HT1080 (cell line): ENCODE data around the gene BFSP2. TPM values are rescaled to one million over a fixed set of nuclear protein-coding genes. Genes with fewer than 3 reads are reported as not detected.

Experiments
- DNase-seq: peaks from one replicate; pipeline ENCODE4 v3.0.0-alpha.2; 2015; ENCODE audit warnings: low read depth
- total RNA-seq: library from RNA; depleted of rRNA; stranded (reverse); fragments of >200 nt; shearing (Covaris generic); gene quantifications from 2 replicates; pipeline ENCODE4 v1.2.3, GENCODE V29; 2014

The BFSP2 gene
- total RNA-seq, 1 experiment from 2014 or later, result not detected

GRCh38 chr3:133383175-133383574, 16.7 kb upstream of the BFSP2 start:
- peak; percentile 41 for DNase-seq

- DNase-seq, result no peak
Measured at GRCh38 chr3:133383741-133384140, 16.1 kb upstream of the BFSP2 start.

- DNase-seq, result peak; percentile 67
Measured at GRCh38 chr3:133384331-133385027, 15.4 kb upstream of the BFSP2 start.

GRCh38 chr3:133386876-133387275, 13.0 kb upstream of the BFSP2 start:
- DNase-seq, result no peak

- DNase-seq, result no peak
Measured at GRCh38 chr3:133387341-133387740, 12.5 kb upstream of the BFSP2 start.

GRCh38 chr3:133388696-133389395, 11.0 kb upstream of the BFSP2 start:
- no peak for DNase-seq

- no peak for DNase-seq
Measured at GRCh38 chr3:133390715-133391114, 9.1 kb upstream of the BFSP2 start.

GRCh38 chr3:133393204-133393603, 6.7 kb upstream of the BFSP2 start:
- DNase-seq, result no peak

GRCh38 chr3:133393691-133394474, 6.0 kb upstream of the BFSP2 start:
- no peak for DNase-seq

GRCh38 chr3:133394561-133395311, 5.1 kb upstream of the BFSP2 start:
- no peak for DNase-seq

GRCh38 chr3:133396906-133397305, 3.0 kb upstream of the BFSP2 start:
- DNase-seq, result no peak

GRCh38 chr3:133401374-133402135, 1.7 kb downstream of the BFSP2 start:
- DNase-seq, result no peak

- DNase-seq, result no peak
Measured at GRCh38 chr3:133404920-133405319, 5.1 kb downstream of the BFSP2 start.

GRCh38 chr3:133408366-133408765, 8.5 kb downstream of the BFSP2 start:
- DNase-seq, result no peak

GRCh38 chr3:133408961-133409360, 9.1 kb downstream of the BFSP2 start:
- peak; percentile 68 for DNase-seq

GRCh38 chr3:133410191-133410892, 10.5 kb downstream of the BFSP2 start:
- DNase-seq, result no peak

GRCh38 chr3:133412183-133413132, 12.6 kb downstream of the BFSP2 start:
- peak; percentile 62 for DNase-seq

GRCh38 chr3:133413161-133414020, 13.5 kb downstream of the BFSP2 start:
- DNase-seq, result peak; percentile 53
